ENCODE results near the gene TADA2A.

GRCh38 chr17:37438141-37438540 lies 31.5 kb downstream of the TADA2A start:
- no peak for TF ChIP-seq SPI1 (IDR thresholded peaks at IDR 0.05; ENCODE audit: low read depth, low read length)
- no peak for TF ChIP-seq POLR2AphosphoS5 (IDR thresholded peaks at IDR 0.05; ENCODE audit: low read depth, low read length)
- TF ChIP-seq POLR2A (IDR thresholded peaks at IDR 0.05; ENCODE audit: low read depth, low read length) = no peak

All from GM12891 (cell line).